GM12873 (cell line): ENCODE results near the gene TMEM238.

Experiments
- TF ChIP-seq, protein P1 (sequence below): IDR thresholded peaks from 2 replicates; pipeline ENCODE4 v1.5.1; 2012; ENCODE audit warnings: low read depth, mild to moderate bottlenecking, moderate library complexity, low read length, control low read depth; ENCODE audit not compliant: insufficient read depth; ENCODE audit errors: missing control alignments

Gene TMEM238

GRCh38 chr19:55341595-55342531, 42.2 kb downstream of the TMEM238 start:
- TF ChIP-seq, protein P1, sequence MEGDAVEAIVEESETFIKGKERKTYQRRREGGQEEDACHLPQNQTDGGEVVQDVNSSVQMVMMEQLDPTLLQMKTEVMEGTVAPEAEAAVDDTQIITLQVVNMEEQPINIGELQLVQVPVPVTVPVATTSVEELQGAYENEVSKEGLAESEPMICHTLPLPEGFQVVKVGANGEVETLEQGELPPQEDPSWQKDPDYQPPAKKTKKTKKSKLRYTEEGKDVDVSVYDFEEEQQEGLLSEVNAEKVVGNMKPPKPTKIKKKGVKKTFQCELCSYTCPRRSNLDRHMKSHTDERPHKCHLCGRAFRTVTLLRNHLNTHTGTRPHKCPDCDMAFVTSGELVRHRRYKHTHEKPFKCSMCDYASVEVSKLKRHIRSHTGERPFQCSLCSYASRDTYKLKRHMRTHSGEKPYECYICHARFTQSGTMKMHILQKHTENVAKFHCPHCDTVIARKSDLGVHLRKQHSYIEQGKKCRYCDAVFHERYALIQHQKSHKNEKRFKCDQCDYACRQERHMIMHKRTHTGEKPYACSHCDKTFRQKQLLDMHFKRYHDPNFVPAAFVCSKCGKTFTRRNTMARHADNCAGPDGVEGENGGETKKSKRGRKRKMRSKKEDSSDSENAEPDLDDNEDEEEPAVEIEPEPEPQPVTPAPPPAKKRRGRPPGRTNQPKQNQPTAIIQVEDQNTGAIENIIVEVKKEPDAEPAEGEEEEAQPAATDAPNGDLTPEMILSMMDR = no peak

DNA sequence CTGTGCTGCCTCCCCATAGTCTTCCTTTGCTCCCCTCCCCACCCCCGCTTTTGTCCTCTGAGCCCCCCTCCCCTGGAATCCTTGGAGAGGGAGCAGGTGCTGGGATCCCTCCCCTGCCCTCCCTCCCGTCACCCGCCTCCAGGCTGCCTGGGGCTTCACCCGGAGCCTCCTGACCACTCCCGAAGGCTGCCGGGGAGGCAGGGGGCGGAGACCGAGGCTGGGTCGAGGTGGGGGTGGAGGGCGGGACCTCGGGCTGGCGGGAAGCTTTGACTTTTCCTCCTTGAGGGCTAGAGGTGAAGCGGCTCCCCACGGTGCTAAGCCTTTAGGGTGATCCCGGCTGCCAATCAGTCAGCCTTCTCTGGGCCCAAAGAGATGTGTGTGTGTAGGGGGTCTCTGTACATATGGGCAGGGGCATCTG, 42.9 kb downstream of the TMEM238 start:
- TF ChIP-seq, protein P1 = no peak

DNA sequence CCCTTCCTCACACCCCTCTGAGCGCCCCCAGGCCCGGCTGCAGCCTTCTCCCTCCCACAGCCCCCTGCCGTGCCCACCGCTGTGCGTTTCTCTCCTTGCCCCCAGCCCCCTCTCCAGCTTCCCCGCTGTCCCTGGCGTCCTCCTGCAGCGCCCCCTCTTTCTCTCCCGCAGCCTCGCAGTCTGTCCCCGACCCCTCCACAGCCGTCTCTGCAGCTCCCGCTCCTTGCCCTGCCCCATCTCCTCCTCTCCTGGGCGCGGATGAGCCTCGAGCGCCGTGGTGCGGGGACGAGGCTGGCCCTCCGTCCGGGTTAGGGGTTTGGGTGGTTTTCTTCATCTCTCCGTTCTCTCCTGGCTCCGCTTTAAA, 43.3 kb downstream of the TMEM238 start:
- TF ChIP-seq, protein P1 = no peak

DNA sequence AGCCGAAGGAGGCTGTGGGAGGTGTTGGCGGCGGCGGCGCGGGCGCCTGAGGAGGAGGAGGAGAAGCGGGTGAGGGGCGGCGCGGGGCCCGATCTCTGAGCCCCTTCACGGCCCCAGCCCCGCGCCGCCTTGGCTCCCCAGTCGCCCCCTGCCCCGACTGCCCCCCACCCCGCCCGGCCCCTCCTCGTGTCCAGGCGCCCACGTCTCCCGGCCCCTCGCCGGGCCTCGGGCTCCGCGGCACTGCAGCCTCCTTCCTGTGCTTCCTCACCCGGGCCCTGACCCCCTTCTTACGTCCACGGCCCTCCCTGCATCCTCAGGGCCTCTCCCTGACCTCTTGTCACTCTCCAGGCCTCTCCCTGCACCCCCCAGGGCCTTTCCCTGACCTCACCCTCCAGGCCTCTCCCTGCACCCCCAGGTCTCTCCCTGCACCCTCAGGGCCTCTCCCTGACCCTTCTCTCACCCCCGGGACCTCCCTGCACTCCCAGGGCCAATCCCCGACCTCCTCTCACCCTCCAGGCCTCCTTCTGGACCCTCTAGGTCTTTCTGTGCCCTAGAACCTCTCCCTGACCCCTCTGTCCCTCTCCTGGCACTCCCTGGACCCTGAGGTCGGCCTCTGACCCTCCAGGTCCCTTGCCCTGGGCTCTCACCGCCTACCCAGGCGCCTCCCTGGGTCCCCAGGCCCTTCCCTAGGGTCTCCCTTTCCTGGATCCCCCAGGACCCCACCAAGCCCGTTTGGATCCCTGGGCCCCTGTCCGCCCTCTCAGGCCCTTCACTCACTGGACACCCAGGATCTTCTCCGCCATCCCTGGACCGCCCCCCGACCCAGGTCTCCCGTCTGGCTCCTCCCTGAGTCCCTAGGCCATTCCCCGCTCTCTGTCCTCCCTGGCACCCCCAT, 44.0 kb downstream of the TMEM238 start:
- TF ChIP-seq, protein P1 = no peak

GRCh38 chr19:55339105-55339888, 44.8 kb downstream of the TMEM238 start, which contains the start of gene KMT5C:
TSS of gene KMT5C (plus strand) at chr19:55339876. CDS start at chr19:55341937, 2,061 bp downstream.
- TF ChIP-seq, protein P1 = no peak

GRCh38 chr19:55336101-55336500, 48.0 kb downstream of the TMEM238 start:
- TF ChIP-seq, protein P1 = no peak
